SK-N-MC (cell line): ENCODE results near the gene PMM1.

Source experiments
- EZH2 ChIP-seq: fragments of 200-600 bp; sonication (generic); IDR thresholded peaks from one replicate; pipeline ENCODE4 v1.6.1; 2017; ENCODE audit warnings: antibody characterized with exemption
- FOXP2 ChIP-seq: optimal IDR thresholded peaks from 2 replicates; pipeline ENCODE3; 2011; ENCODE audit warnings: mild to moderate bottlenecking, moderate library complexity; ENCODE audit not compliant: insufficient read depth; ENCODE audit errors: extremely low read length, control extremely low read depth
- POLR2AphosphoS5 ChIP-seq: IDR thresholded peaks from 2 replicates; pipeline ENCODE4 v1.6.1; 2012; ENCODE audit warnings: mild to moderate bottlenecking, low read depth, low read length, borderline replicate concordance

GRCh38 chr22:41595703-41596102 is 6.1 kb upstream of the PMM1 start:
- TF ChIP-seq EZH2 (no peak), POLR2AphosphoS5 (no peak), FOXP2 (no peak)
